SK-N-MC (cell line): Measurements from ENCODE around the gene RTN4RL1.

Experiments
- EZH2 ChIP-seq: fragments of 200-600 bp; sonication (generic); IDR thresholded peaks from one replicate; pipeline ENCODE4 v1.6.1; 2017; ENCODE audit warnings: antibody characterized with exemption
- POLR2AphosphoS5 ChIP-seq: IDR thresholded peaks from 2 replicates; pipeline ENCODE4 v1.6.1; 2012; ENCODE audit warnings: mild to moderate bottlenecking, low read depth, low read length, borderline replicate concordance

- TF ChIP-seq EZH2 (no peak), POLR2AphosphoS5 (no peak)
Observed at GRCh38 chr17:2033153-2033552, 8.0 kb upstream of the RTN4RL1 start.
